ENCODE results near the gene RNF13. TPM values are rescaled to one million over a fixed set of nuclear protein-coding genes. Genes with fewer than 3 reads are reported as not detected.
A peak's percentile ranks its signal among the peaks of the same experiment; 100 is the strongest.
"Not testable (repeated sequence)": the region's sequence is repeated elsewhere in the genome, so short reads cannot be mapped to it uniquely, and the experiment has no call there.

The RNF13 gene
- total RNA-seq, 2 donors from 2014 or later, result 41.3 to 49.1 TPM

- peak; percentile 88 for DNase-seq
- intact Hi-C loops (cut with DNase I), result loop anchor here (5.0 kb wide), 1 partner anchor 252 kb away; no protein-coding TSS in a partner anchor
- no peaks in the 10 kb centered on the region for H3K36me3 ChIP-seq
Measured at GRCh38 chr3:149969940-149970715, 157.1 kb downstream of the RNF13 start.

GRCh38 chr3:149970716-149971402, 157.8 kb downstream of the RNF13 start, which contains the start of gene PFN2:
TSS of gene PFN2 (minus strand) at chr3:149970895. CDS start at chr3:149970856, 39 bp downstream.
- intact Hi-C loops (cut with DNase I), result no loop called here
- DNase-seq, result peak; percentile 56
- no peaks in the 10 kb centered on the region for H3K4me1 ChIP-seq
- H3K9me3 ChIP-seq, result no peaks in the 10 kb centered on the region
- peak within 1 kb of the TSS; percentile 81 for H3K27ac ChIP-seq
- peak within 1 kb of the TSS; percentile 40 to 75 for H3K9ac ChIP-seq (ENCODE audit: low read depth in 2 of 2, low read length in 2 of 2)
- H3K4me3 ChIP-seq, result peak within 1 kb of the TSS; percentile 82
- no peaks in the 10 kb centered on the region for H3K27me3 ChIP-seq
- TF ChIP-seq CTCF (IDR thresholded peaks at IDR 0.05), result no peak
- H3K36me3 ChIP-seq, result no peaks in the 10 kb centered on the region

More at GRCh38 chr3:149969940-149970715, 157.1 kb downstream of the RNF13 start:
- H3K4me1 ChIP-seq, result no peaks in the 10 kb centered on the region
- peak overlapping the region; percentile 81 for H3K27ac ChIP-seq
- H3K4me3 ChIP-seq, result peak overlapping the region; percentile 82
- TF ChIP-seq CTCF (IDR thresholded peaks at IDR 0.05), result no peak
- H3K27me3 ChIP-seq, result no peaks in the 10 kb centered on the region
- H3K9ac ChIP-seq (ENCODE audit: low read depth in 2 of 2, low read length in 2 of 2), result peak overlapping the region; percentile 38 to 71
- H3K9me3 ChIP-seq, result no peaks in the 10 kb centered on the region

- H3K36me3 ChIP-seq, result no peaks in the 10 kb centered on the region
- no peaks in the 10 kb centered on the region for H3K4me1 ChIP-seq
- TF ChIP-seq CTCF (IDR thresholded peaks at IDR 0.05), result no peak
Measured at GRCh38 chr3:149971403-149972075, 158.5 kb downstream of the RNF13 start.

GRCh38 chr3:149975919-149976318, 162.9 kb downstream of the RNF13 start:
- Histone ChIP-seq H3K4me3 (no peak overlapping the region), H3K27ac (no peak overlapping the region), H3K27me3 (no peaks in the 10 kb centered on the region), H3K9ac (ENCODE audit: low read depth in 2 of 2, low read length in 2 of 2) (no peak overlapping the region), H3K9me3 (no peaks in the 10 kb centered on the region), H3K4me1 (no peaks in the 10 kb centered on the region), H3K36me3 (no peaks in the 10 kb centered on the region)
- DNase-seq, result no peak
- no peak for TF ChIP-seq CTCF (IDR thresholded peaks at IDR 0.05)
- intact Hi-C loops (cut with DNase I), result no loop called here

More at GRCh38 chr3:149971403-149972075, 158.5 kb downstream of the RNF13 start:
- peak overlapping the region; percentile 82 for H3K4me3 ChIP-seq
- intact Hi-C loops (cut with DNase I), result no loop called here
- peak; percentile 57 for DNase-seq
- H3K9me3 ChIP-seq, result no peaks in the 10 kb centered on the region
- H3K27me3 ChIP-seq, result no peaks in the 10 kb centered on the region
- H3K9ac ChIP-seq (ENCODE audit: low read depth in 2 of 2, low read length in 2 of 2), result peak overlapping the region; percentile 40 to 75
- peak overlapping the region; percentile 81 for H3K27ac ChIP-seq

- H3K36me3 ChIP-seq, result no peaks in the 10 kb centered on the region
- no peaks in the 10 kb centered on the region for H3K4me1 ChIP-seq
- H3K9me3 ChIP-seq, result no peaks in the 10 kb centered on the region
- H3K27me3 ChIP-seq, result no peaks in the 10 kb centered on the region
- TF ChIP-seq CTCF (IDR thresholded peaks at IDR 0.05), result no peak
- H3K9ac ChIP-seq (ENCODE audit: low read depth in 2 of 2, low read length in 2 of 2), result no peak overlapping the region
- no peak overlapping the region for H3K4me3 ChIP-seq
- no peak for DNase-seq
- intact Hi-C loops (cut with DNase I), result no loop called here
- no peak overlapping the region for H3K27ac ChIP-seq
Measured at GRCh38 chr3:149977386-149977785, 164.4 kb downstream of the RNF13 start.

- H3K9me3 ChIP-seq; H3K27ac ChIP-seq; intact Hi-C loops (cut with DNase I); H3K4me1 ChIP-seq; H3K9ac ChIP-seq (ENCODE audit: low read depth in 2 of 2, low read length in 2 of 2); H3K4me3 ChIP-seq; DNase-seq; H3K27me3 ChIP-seq; H3K36me3 ChIP-seq: not testable (repeated sequence)
Measured at GRCh38 chr3:149981979-149982378, 169.0 kb downstream of the RNF13 start.

- DNase-seq; H3K27me3 ChIP-seq; H3K36me3 ChIP-seq; intact Hi-C loops (cut with DNase I); H3K4me1 ChIP-seq; H3K4me3 ChIP-seq; H3K9ac ChIP-seq (ENCODE audit: low read depth in 2 of 2, low read length in 2 of 2); H3K27ac ChIP-seq; H3K9me3 ChIP-seq: not testable (repeated sequence)
Measured at GRCh38 chr3:149983053-149983452, 170.0 kb downstream of the RNF13 start.
